Mesothelial cell of epicardium (in vitro differentiated cells): Measurements from ENCODE around the gene CLEC4F. TPM values are rescaled to one million over a fixed set of nuclear protein-coding genes. Genes with fewer than 3 reads are reported as not detected.

ENCODE experiments used
- DNase-seq, 2 experiments: peaks; one replicate each; pipeline ENCODE4 v3.0.0; 2021; ENCODE audit warnings: low spot score in 2 of 2; ENCODE audit not compliant: unreplicated experiment in 2 of 2
- H3K27ac Mint-ChIP-seq: 2 replicates; pipeline ENCODE4 v1.8.0; 2021; ENCODE audit warnings: mixed read lengths
- H3K27me3 Mint-ChIP-seq: 2 replicates; pipeline ENCODE4 v1.8.0; 2021; ENCODE audit warnings: low read depth, mixed read lengths
- H3K36me3 Mint-ChIP-seq: 2 replicates; pipeline ENCODE4 v1.8.0; 2021; ENCODE audit warnings: mixed read lengths
- H3K4me1 Mint-ChIP-seq: 2 replicates; pipeline ENCODE4 v1.8.0; 2021; ENCODE audit warnings: mixed read lengths
- H3K4me3 Mint-ChIP-seq: 2 replicates; pipeline ENCODE4 v1.8.0; 2021; ENCODE audit warnings: mild to moderate bottlenecking, moderate library complexity, mixed read lengths
- H3K9me3 Mint-ChIP-seq: 2 replicates; pipeline ENCODE4 v1.8.0; 2021; ENCODE audit warnings: mixed read lengths
- total RNA-seq: library from RNA; stranded (reverse); gene quantifications from 3 replicates; pipeline ENCODE4 v1.2.1, GENCODE V29; 2021
- TF ChIP-seq, protein P1 (sequence below): fragments of 200-600 bp; sonication (generic); IDR thresholded peaks from one replicate; pipeline ENCODE4 v1.5.0; 2021; ENCODE audit warnings: antibody characterized with exemption; ENCODE audit not compliant: unreplicated experiment

CLEC4F gene
- total RNA-seq, 1 donor from 2014 or later = not detected

DNA sequence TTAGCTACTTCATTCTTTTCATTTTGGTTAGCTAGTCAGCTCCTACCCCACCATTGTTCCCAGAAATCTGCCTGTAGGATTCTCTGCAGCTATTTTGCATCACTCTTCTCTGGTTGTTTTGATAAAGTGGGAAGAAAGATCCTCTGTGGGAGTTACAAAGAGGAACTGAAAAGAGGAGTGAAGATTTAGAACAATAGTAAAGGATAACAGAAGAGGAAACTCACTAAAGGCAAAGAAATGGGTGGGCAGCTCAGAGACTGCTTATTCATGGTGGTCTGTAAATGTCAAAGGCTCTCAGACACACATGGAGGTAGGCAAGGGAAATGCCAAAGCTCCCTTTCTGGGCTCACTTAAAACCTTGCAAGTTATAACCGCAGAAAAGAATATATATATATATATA, 32.4 kb upstream of the CLEC4F start:
- DNase-seq = no peak
- Mint-ChIP-seq H3K36me3 (no peaks in the 10 kb centered on the region), H3K9me3 (no peaks in the 10 kb centered on the region), H3K27me3 (peaks cover 83% of the 10 kb centered on the region), H3K27ac (no peak overlapping the region), H3K4me3 (no peak overlapping the region), H3K4me1 (no peaks in the 10 kb centered on the region)
- TF ChIP-seq, protein P1, sequence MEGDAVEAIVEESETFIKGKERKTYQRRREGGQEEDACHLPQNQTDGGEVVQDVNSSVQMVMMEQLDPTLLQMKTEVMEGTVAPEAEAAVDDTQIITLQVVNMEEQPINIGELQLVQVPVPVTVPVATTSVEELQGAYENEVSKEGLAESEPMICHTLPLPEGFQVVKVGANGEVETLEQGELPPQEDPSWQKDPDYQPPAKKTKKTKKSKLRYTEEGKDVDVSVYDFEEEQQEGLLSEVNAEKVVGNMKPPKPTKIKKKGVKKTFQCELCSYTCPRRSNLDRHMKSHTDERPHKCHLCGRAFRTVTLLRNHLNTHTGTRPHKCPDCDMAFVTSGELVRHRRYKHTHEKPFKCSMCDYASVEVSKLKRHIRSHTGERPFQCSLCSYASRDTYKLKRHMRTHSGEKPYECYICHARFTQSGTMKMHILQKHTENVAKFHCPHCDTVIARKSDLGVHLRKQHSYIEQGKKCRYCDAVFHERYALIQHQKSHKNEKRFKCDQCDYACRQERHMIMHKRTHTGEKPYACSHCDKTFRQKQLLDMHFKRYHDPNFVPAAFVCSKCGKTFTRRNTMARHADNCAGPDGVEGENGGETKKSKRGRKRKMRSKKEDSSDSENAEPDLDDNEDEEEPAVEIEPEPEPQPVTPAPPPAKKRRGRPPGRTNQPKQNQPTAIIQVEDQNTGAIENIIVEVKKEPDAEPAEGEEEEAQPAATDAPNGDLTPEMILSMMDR = no peak

- Mint-ChIP-seq H3K36me3 (no peaks in the 10 kb centered on the region), H3K27ac (no peak overlapping the region), H3K27me3 (peaks cover 83% of the 10 kb centered on the region), H3K4me3 (no peak overlapping the region), H3K4me1 (no peaks in the 10 kb centered on the region), H3K9me3 (no peaks in the 10 kb centered on the region)
- TF ChIP-seq, protein P1 = no peak
- peak in 1 of 2 experiments; percentile 13 for DNase-seq
These were observed 31.3 kb upstream of the CLEC4F start for GRCh38 chr2:70851704-70852103.

GRCh38 chr2:70850925-70851324, 30.5 kb upstream of the CLEC4F start:
- no peak overlapping the region for H3K4me3 Mint-ChIP-seq
- peaks cover 5% of the 10 kb centered on the region for H3K9me3 Mint-ChIP-seq
- DNase-seq = peak in 1 of 2 experiments; percentile 6
- H3K4me1 Mint-ChIP-seq = no peaks in the 10 kb centered on the region
- peaks cover 84% of the 10 kb centered on the region for H3K27me3 Mint-ChIP-seq
- no peak overlapping the region for H3K27ac Mint-ChIP-seq
- no peaks in the 10 kb centered on the region for H3K36me3 Mint-ChIP-seq
- TF ChIP-seq, protein P1 = no peak

GRCh38 chr2:70842401-70842800, 22.0 kb upstream of the CLEC4F start:
- Mint-ChIP-seq H3K36me3 (no peaks in the 10 kb centered on the region), H3K27me3 (peaks cover 84% of the 10 kb centered on the region), H3K4me1 (no peaks in the 10 kb centered on the region), H3K9me3 (peaks cover 9% of the 10 kb centered on the region), H3K27ac (no peak overlapping the region), H3K4me3 (no peak overlapping the region)
- no peak for DNase-seq
- TF ChIP-seq, protein P1 = no peak

DNA sequence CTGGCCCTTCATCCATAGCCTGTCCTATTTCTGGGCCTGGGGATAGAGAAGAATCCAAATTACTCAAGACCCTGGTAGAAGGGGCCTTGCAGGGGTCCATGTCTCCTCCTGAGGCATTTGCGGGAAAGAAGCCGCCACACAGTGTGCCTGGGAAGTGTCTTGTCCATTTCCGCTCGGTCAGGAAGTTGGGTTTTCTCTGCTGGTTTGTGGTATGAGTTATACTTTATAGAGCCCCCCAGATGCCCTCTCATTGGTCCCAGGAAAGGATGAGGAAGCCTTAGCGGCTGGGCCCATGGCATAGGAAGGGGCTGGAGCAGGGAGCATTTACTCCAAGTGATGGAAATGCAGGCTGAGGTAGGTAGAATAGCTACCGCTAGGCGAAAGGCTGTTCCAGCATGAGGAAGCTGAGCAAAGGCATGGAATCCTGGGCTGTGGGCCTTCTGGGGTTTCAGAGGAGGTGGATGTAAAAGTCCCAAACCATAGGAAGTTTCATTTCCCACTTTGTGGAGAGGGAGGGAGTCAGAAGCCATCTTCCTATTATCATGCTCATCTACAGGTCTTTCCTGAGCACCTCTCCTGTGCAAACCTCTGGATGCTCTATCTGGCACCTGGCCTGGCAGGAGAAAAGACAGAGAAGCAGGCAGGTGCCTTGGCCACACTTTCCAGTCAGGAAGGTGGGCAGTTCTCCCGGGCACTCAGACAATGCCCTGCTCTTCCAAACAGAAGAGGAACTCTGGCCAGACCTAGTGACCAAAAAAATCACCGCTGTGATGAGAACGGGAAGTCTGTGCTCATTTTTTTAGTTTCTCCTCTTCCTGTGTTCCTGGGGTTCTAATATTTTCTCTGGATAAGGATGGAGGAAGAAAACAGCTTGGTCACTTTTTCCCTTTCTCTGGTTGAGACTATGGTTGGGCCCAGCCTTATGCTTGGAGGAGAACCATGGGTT, 17.9 kb upstream of the CLEC4F start:
- no peak overlapping the region for H3K27ac Mint-ChIP-seq
- peaks cover 84% of the 10 kb centered on the region for H3K27me3 Mint-ChIP-seq
- no peak overlapping the region for H3K4me3 Mint-ChIP-seq
- H3K4me1 Mint-ChIP-seq = no peaks in the 10 kb centered on the region
- no peaks in the 10 kb centered on the region for H3K36me3 Mint-ChIP-seq
- DNase-seq = no peak
- peaks cover 4% of the 10 kb centered on the region for H3K9me3 Mint-ChIP-seq
- TF ChIP-seq, protein P1 = no peak
